GM12864 (cell line): ENCODE data around the gene HRC.
A peak's percentile ranks its signal among the peaks of the same experiment; 100 is the strongest.

ENCODE experiments used
- DNase-seq: peaks from one replicate; pipeline ENCODE4 v3.0.0-alpha.2; 2011; ENCODE audit warnings: low read depth
- H3K4me3 ChIP-seq: 2 replicates; pipeline ENCODE4 v1.5.1; 2011; ENCODE audit warnings: mild to moderate bottlenecking, low read depth, low read length, control low read depth
- TF ChIP-seq, protein P1 (sequence below): IDR thresholded peaks from 2 replicates; pipeline ENCODE4 v1.5.1; 2011; ENCODE audit warnings: low read depth, mild to moderate bottlenecking, moderate library complexity, low read length, control low read depth, inconsistent platforms; ENCODE audit errors: missing control alignments

The HRC gene

GRCh38 chr19:49111218-49111998 is 43.8 kb downstream of the HRC start:
- H3K4me3 ChIP-seq = no peak overlapping the region
- DNase-seq = no peak
- TF ChIP-seq, protein P1, sequence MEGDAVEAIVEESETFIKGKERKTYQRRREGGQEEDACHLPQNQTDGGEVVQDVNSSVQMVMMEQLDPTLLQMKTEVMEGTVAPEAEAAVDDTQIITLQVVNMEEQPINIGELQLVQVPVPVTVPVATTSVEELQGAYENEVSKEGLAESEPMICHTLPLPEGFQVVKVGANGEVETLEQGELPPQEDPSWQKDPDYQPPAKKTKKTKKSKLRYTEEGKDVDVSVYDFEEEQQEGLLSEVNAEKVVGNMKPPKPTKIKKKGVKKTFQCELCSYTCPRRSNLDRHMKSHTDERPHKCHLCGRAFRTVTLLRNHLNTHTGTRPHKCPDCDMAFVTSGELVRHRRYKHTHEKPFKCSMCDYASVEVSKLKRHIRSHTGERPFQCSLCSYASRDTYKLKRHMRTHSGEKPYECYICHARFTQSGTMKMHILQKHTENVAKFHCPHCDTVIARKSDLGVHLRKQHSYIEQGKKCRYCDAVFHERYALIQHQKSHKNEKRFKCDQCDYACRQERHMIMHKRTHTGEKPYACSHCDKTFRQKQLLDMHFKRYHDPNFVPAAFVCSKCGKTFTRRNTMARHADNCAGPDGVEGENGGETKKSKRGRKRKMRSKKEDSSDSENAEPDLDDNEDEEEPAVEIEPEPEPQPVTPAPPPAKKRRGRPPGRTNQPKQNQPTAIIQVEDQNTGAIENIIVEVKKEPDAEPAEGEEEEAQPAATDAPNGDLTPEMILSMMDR = no peak

DNA sequence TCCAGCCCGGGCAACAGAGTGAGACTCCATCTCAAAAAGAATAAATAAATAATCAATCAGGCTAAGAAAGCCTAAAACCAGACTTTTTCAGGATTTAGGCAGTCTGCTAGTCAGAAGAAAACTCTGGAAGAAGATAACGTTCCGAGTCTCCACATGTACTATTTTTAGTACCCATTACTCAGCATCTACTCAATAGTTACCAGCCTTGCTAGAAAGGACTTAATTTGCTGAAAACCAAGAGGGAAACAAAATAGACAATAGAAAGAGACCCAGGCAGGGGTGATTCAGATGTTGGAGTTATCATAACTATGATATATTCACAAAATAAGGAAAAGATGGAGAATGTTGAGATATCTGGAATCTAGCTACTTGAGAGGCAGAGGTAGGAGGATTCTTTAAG is 44.6 kb downstream of the HRC start:
- H3K4me3 ChIP-seq = no peak overlapping the region
- no peak for DNase-seq
- TF ChIP-seq, protein P1 = no peak

GRCh38 chr19:49109569-49110233 is 45.5 kb downstream of the HRC start:
- TF ChIP-seq, protein P1 = no peak
- no peak for DNase-seq
- no peak overlapping the region for H3K4me3 ChIP-seq

GRCh38 chr19:49109051-49109450 is 46.1 kb downstream of the HRC start:
- TF ChIP-seq, protein P1 = no peak
- no peak for DNase-seq
- H3K4me3 ChIP-seq = no peak overlapping the region

DNA sequence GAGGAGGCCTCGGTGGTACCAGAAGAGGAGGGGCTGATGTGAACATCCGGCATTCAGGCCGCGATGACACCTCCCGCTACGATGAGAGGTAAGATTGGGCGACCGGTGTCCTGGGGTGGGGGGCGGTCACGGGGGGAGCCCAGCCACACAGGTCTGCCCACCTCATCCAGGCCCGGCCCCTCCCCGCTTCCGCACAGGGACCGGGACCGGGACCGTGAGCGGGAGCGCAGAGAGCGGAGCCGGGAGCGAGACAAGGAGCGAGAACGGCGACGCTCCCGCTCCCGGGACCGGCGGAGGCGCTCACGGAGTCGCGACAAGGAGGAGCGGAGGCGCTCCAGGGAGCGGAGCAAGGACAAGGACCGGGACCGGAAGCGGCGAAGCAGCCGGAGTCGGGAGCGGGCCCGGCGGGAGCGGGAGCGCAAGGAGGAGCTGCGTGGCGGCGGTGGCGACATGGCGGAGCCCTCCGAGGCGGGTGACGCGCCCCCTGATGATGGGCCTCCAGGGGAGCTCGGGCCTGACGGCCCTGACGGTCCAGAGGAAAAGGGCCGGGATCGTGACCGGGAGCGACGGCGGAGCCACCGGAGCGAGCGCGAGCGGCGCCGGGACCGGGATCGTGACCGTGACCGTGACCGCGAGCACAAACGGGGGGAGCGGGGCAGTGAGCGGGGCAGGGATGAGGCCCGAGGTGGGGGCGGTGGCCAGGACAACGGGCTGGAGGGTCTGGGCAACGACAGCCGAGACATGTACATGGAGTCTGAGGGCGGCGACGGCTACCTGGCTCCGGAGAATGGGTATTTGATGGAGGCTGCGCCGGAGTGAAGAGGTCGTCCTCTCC is 47.4 kb downstream of the HRC start:
- no peak overlapping the region for H3K4me3 ChIP-seq
- DNase-seq = no peak
- TF ChIP-seq, protein P1 = no peak

GRCh38 chr19:49106648-49107135 is 48.5 kb downstream of the HRC start:
- no peak overlapping the region for H3K4me3 ChIP-seq
- TF ChIP-seq, protein P1 = peak; percentile 90
- no peak for DNase-seq
